ENCODE results near the gene BEST1.
"Not testable (repeated sequence)": the region's sequence is repeated elsewhere in the genome, so short reads cannot be mapped to it uniquely, and the experiment has no call there.

Gene BEST1

GRCh38 chr11:61949169-61950034 lies 749 bp upstream of the BEST1 start:
- DNase-seq = no peak

DNA sequence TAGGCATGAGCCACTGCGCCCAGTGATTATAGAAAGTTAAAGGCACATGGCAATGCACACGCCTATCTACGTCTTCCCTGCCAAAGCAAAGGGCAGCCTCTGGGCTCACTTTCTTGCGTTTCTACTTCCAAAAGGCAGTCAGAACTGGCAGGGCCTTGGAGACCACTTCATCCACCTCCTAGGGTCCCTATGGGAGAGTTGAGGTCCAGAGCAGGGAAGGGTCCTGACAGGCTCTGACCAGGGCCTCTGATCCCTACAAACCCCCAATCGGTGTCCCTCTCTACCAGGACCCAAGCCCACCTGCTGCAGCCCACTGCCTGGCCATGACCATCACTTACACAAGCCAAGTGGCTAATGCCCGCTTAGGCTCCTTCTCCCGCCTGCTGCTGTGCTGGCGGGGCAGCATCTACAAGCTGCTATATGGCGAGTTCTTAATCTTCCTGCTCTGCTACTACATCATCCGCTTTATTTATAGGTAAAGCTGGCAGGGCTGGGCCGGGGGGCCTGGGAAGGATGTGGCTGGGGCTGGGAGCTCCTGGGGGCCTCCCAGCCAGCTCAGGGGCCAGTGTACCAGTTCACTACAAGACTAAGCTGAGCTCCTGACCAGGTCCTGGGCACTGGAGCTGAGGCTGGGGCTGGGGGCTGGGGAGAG lies 1.5 kb downstream of the BEST1 start:
- DNase-seq = no peak

DNA sequence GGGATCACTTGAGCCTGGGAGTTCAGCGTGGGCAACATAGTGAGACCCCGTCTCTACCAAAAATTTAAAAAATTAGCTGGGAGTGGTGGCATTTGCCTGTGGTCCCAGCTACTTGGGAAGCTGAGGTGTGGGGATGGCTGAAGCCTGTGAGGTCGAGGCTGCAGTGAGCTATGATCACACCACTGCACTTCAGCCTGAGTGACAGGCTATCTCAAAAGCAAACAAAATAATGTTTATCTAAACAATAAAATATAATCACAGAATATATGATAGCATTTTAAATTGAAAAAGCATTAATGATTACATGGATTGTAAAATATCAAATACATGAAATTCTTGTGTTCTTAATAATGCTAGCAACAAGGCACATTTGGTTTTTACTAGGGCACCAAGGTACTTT lies 2.7 kb downstream of the BEST1 start:
- no peak for DNase-seq

GRCh38 chr11:61953632-61954031 lies 3.5 kb downstream of the BEST1 start:
- DNase-seq = not testable (repeated sequence)

DNA sequence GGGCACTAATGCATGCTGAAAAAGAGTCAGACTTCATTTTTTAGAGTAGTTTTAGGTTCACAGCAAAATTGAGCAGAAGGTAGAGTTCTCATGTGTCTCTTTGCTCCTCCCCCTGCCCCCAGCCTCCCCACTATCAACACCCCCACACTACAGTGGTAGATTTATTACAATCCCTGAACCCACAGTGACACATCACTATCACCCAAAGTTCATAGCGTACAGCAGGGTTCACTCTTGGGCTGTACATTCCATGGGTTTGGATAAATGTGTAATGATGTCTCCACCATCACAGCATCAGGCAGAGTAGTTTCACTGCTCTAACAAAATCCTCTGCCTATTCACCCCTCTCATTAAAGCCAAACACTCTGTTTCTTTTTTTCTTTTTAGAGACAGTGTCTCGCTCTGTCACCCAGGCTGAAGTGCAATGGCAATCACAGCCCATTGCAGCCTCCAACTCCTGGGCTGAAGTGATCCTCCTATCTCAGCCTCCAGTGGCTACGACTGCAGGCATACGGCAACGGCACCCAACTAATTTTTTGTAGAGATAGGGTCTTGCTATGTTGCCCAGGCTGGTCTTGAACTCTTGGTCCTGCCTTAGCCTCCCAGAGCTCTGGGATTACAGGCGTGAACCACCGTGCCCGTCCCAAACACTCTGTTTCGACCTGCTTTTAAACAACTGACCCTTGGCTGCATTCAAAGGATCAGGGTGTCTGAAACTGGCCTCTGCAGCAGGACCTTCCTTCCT lies 4.1 kb downstream of the BEST1 start:
- no peak for DNase-seq

- no peak for DNase-seq
These were observed 4.8 kb downstream of the BEST1 start for GRCh38 chr11:61954851-61955421.

- no peak for DNase-seq
These were observed 5.4 kb downstream of the BEST1 start for GRCh38 chr11:61955422-61956135.

DNA sequence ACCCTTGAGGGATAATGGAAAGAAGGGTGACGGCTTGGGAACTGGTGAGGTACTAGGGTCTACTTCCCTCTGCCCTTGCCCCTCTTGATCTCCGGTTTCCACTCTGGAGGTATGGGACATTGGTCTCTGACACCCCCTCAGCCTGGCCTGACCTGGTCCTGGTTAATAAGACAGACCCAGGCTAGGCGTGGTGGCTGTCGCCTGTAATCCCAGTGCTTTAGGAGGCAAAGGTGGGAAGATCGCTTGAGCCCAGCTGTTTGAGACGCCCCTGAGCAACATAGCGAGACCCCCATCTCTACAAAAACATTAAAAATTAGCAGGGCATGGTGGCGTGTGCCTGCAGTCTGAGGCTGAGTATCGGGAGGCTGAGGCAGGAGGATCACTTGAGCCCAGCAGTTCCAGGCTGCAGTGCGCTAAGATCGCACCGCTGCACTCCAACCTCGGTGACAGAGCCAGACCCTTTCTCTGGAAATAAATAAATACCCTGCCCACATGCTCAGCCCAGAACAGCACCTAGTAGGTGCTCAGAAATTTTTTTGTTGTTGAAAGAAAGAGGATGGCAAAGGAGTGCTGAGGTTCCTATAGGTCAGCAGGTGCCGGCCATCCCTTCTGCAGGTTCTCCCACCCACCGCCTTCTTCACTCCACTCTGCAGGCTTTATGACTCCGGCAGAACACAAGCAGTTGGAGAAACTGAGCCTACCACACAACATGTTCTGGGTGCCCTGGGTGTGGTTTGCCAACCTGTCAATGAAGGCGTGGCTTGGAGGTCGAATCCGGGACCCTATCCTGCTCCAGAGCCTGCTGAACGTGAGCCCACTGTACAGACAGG lies 6.3 kb downstream of the BEST1 start:
- no peak for DNase-seq

DNA sequence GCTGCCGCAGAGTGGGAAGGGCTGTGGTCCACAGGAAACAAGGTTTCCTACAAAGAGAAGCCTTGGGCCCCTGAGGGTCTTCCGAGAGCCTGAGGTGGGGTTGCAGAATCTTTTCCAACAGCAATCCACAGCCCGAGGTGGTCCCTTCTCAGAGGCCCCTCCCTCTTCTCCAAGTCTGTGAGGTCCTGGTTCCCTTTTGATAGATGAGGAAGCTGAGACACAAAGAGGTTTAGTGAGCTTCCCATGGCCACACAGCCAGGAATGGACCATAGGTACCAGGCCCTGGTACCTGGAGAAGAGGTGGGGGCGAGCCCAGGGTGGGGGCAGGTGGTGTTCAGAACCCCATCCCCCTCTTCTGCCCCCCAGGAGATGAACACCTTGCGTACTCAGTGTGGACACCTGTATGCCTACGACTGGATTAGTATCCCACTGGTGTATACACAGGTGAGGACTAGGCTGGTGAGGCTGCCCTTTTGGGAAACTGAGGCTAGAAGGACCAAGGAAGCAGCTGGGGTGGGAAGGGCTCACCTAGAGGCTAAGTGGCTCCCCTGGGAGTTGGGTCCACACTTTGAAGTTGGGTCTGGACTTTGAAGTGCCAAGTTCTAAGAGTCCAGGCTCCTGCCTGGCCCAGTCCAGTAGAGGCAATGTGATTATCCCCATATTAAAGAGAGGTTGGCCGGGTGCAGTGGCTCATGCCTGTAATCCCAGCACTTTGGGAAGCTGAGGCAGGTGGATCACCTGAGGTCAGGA lies 7.0 kb downstream of the BEST1 start:
- no peak for DNase-seq

DNA sequence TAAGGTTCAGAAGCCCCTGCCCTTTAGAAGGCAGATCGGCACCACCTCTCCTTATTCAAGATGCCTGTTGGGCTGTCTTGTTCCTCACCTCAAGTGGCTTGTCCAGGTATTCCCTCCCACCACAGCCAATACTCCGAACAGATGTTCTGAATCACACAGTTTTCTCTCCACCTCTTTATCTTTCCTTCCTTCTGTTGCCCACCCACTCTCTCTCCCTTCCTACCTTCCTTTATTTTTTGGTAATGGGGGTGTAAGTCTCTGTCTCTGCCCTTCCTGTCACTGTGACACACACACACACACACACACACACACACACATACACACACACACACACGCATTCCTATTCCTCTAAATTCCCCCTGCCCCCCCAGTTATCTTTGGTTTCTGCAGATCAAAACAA lies 8.4 kb downstream of the BEST1 start:
- DNase-seq = no peak

DNA sequence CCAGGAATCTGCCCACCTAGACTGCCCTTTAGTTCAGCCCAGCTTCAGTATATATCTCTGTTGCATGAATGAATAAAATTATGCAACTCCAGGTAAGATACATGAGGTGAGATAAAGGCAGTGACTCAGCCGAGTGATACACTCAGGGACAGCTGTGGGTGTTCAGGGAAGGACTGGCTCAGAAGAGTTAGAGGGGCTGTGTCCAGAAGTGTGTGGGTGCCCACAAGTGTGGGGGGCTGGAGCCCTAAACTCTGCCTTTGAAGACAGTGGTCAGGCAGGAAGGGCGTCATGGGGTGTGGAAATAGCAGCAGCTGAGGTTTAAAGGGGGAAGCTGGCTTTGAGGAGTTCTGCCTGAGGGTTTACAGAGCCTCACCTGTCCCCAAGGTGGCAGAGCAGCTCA lies 9.0 kb downstream of the BEST1 start:
- no peak for DNase-seq

DNA sequence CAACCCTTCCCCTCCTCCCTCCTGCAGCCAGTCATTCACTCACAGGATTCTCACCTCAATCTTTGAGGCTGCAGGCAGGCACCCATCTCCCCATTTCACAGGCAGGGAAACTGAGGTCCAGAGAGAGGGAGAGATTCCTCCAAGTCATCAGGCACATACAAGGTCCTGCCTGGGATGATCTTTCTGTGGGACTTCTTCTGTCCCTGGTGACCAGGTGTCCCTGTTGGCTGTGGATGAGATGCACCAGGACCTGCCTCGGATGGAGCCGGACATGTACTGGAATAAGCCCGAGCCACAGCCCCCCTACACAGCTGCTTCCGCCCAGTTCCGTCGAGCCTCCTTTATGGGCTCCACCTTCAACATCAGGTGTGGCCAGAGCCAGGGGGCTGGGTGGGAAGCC lies 9.5 kb downstream of the BEST1 start:
- DNase-seq = no peak

- no peak for DNase-seq
These were observed 10.4 kb downstream of the BEST1 start for GRCh38 chr11:61960532-61960931.

DNA sequence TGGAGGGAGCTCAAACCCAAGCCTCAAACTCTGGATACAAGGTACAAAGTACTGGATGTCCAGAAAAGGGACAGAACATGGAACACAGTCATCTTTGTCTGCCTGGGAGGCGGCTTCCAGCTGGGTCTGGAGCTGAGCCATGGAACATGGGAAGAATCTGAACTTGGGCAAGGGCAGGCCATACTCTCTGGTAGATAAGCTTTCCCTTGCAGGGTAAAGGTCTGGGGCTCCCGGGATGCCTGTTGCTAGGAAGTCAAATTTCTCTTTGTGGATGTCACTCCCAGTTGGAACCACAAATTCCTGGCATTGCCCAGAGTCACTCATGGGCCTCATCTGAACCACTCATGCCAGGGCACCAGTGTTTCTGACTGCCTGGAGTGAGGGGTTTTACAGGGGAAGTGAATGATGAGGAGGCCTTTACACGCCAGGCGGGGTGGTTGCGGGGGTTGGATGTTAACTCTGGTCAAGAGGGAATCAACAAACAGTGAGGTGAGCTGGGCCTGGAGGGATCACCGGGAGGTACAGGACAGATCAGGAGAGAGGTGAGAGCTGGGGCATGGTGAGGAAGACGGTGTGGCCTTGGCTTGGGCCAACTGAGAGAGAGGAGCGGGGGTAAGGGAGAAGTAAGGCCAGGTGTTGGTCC lies 11.5 kb downstream of the BEST1 start:
- DNase-seq = no peak

DNA sequence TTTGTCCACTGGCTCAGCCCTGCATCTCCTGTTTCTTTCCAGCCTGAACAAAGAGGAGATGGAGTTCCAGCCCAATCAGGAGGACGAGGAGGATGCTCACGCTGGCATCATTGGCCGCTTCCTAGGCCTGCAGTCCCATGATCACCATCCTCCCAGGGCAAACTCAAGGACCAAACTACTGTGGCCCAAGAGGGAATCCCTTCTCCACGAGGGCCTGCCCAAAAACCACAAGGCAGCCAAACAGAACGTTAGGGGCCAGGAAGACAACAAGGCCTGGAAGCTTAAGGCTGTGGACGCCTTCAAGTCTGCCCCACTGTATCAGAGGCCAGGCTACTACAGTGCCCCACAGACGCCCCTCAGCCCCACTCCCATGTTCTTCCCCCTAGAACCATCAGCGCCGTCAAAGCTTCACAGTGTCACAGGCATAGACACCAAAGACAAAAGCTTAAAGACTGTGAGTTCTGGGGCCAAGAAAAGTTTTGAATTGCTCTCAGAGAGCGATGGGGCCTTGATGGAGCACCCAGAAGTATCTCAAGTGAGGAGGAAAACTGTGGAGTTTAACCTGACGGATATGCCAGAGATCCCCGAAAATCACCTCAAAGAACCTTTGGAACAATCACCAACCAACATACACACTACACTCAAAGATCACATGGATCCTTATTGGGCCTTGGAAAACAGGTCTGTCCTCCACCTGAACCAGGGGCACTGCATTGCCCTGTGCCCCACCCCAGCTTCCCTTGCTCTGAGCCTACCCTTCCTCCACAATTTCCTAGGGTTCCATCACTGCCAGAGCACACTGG lies 12.3 kb downstream of the BEST1 start:
- DNase-seq = no peak

DNA sequence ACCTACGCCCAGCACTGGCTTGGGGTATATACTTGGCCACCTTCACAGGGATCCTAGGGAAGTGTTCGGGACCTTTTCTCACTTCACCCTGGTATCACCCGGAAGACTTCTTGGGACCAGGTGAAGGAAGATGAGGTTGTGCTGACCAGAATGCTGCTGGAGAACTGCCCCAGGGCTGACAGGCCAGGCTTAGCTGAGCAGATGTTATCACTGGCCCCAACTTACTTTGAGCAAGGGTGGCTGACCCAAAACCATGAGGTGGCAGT lies 12.8 kb downstream of the BEST1 start:
- DNase-seq = no peak

- DNase-seq = no peak
These were observed 13.3 kb downstream of the BEST1 start for GRCh38 chr11:61963282-61964057.

DNA sequence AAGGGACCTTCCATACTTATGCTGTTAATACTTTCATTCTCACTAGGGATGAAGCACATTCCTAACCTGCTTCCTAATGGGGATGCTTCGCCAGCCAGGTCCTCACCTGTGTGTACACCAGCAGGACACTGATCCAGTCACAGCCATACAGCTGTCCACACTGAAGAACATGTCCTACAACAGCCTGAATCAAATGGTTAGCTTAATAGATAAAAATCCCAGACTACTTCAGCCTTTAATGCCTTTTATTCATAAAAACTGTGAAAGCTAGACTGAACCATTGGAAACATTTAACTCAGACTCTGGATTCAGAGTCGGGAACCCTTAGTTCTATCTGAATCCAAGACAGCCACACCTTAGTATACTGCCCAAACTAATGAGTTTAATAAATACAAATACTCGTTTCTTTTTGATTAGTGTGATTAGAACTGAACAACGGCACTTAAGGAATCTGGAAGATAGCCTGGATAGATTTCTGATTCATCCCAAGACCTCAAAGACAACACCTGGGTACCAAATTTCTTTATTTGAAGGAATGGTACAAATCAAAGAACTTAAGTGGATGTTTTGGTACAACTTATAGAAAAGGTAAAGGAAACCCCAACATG lies 14.0 kb downstream of the BEST1 start:
- no peak for DNase-seq

All from activated CD8-positive, alpha-beta memory T cell treated with anti-CD3 and anti-CD28 coated beads, Interleukin-2, amount 50 U/mL, for 4 hours (primary cell).